Rectal smooth muscle tissue (tissue), 1 donor: ENCODE data around the gene MBL2.

Source experiments
- H3K27ac ChIP-seq: one replicate; pipeline ENCODE4 v1.7.0; 2013; ENCODE audit warnings: low read depth, low read length, inconsistent platforms
- H3K27me3 ChIP-seq: one replicate; pipeline ENCODE4 v1.7.0; 2013; ENCODE audit warnings: low read length; ENCODE audit not compliant: control insufficient read depth, insufficient read depth
- H3K36me3 ChIP-seq: one replicate; pipeline ENCODE4 v1.7.0; 2013; ENCODE audit warnings: low read length; ENCODE audit not compliant: control insufficient read depth, insufficient read depth
- H3K4me1 ChIP-seq: one replicate; pipeline ENCODE4 v1.7.0; 2013; ENCODE audit warnings: low read length; ENCODE audit not compliant: control insufficient read depth, insufficient read depth
- H3K4me3 ChIP-seq: one replicate; pipeline ENCODE4 v1.7.0; 2013; ENCODE audit warnings: low read length
- H3K9ac ChIP-seq: one replicate; pipeline ENCODE4 v1.7.0; 2013; ENCODE audit warnings: low read length

The MBL2 gene

GRCh38 chr10:52780391-52781155, 8.0 kb upstream of the MBL2 start:
- H3K4me1 ChIP-seq = no peaks in the 10 kb centered on the region
- no peak overlapping the region for H3K4me3 ChIP-seq
- no peaks in the 10 kb centered on the region for H3K36me3 ChIP-seq
- H3K9ac ChIP-seq = no peak overlapping the region
- H3K27ac ChIP-seq = no peak overlapping the region
- no peaks in the 10 kb centered on the region for H3K27me3 ChIP-seq

GRCh38 chr10:52779541-52780390, 7.2 kb upstream of the MBL2 start:
- Histone ChIP-seq H3K36me3 (no peaks in the 10 kb centered on the region), H3K27me3 (no peaks in the 10 kb centered on the region), H3K27ac (no peak overlapping the region), H3K4me3 (no peak overlapping the region), H3K4me1 (no peaks in the 10 kb centered on the region), H3K9ac (no peak overlapping the region)

- H3K4me3 ChIP-seq = no peak overlapping the region
- no peaks in the 10 kb centered on the region for H3K36me3 ChIP-seq
- H3K4me1 ChIP-seq = no peaks in the 10 kb centered on the region
- H3K27ac ChIP-seq = no peak overlapping the region
- H3K27me3 ChIP-seq = no peaks in the 10 kb centered on the region
- H3K9ac ChIP-seq = no peak overlapping the region
Measured at GRCh38 chr10:52778511-52779392, 6.2 kb upstream of the MBL2 start.

GRCh38 chr10:52777414-52777813, 4.8 kb upstream of the MBL2 start:
- no peak overlapping the region for H3K9ac ChIP-seq
- no peak overlapping the region for H3K4me3 ChIP-seq
- no peaks in the 10 kb centered on the region for H3K4me1 ChIP-seq
- H3K27ac ChIP-seq = no peak overlapping the region
- H3K27me3 ChIP-seq = no peaks in the 10 kb centered on the region
- no peaks in the 10 kb centered on the region for H3K36me3 ChIP-seq

GRCh38 chr10:52776471-52776903, 3.9 kb upstream of the MBL2 start:
- Histone ChIP-seq H3K27me3 (no peaks in the 10 kb centered on the region), H3K9ac (no peak overlapping the region), H3K4me1 (no peaks in the 10 kb centered on the region), H3K27ac (no peak overlapping the region), H3K4me3 (no peak overlapping the region), H3K36me3 (no peaks in the 10 kb centered on the region)

- H3K27ac ChIP-seq = no peak overlapping the region
Measured at GRCh38 chr10:52775132-52775647, 2.6 kb upstream of the MBL2 start.

GRCh38 chr10:52774600-52775106, 2.1 kb upstream of the MBL2 start:
- no peaks in the 10 kb centered on the region for H3K36me3 ChIP-seq
- no peak overlapping the region for H3K4me3 ChIP-seq
- H3K27ac ChIP-seq = no peak overlapping the region
- no peaks in the 10 kb centered on the region for H3K4me1 ChIP-seq
- H3K27me3 ChIP-seq = no peaks in the 10 kb centered on the region
- H3K9ac ChIP-seq = no peak overlapping the region

More at GRCh38 chr10:52775132-52775647, 2.6 kb upstream of the MBL2 start:
- Histone ChIP-seq H3K27me3 (no peaks in the 10 kb centered on the region), H3K9ac (no peak overlapping the region), H3K36me3 (no peaks in the 10 kb centered on the region), H3K4me3 (no peak overlapping the region), H3K4me1 (no peaks in the 10 kb centered on the region)

- Histone ChIP-seq H3K4me3 (no peak overlapping the region), H3K4me1 (no peaks in the 10 kb centered on the region), H3K36me3 (no peaks in the 10 kb centered on the region), H3K27ac (no peak overlapping the region), H3K9ac (no peak overlapping the region), H3K27me3 (no peaks in the 10 kb centered on the region)
Measured at GRCh38 chr10:52774182-52774581, 1.6 kb upstream of the MBL2 start.

GRCh38 chr10:52771534-52772445, 794 bp downstream of the MBL2 start:
- Histone ChIP-seq H3K27ac (no peak overlapping the region), H3K9ac (no peak overlapping the region), H3K36me3 (no peaks in the 10 kb centered on the region), H3K4me3 (no peak overlapping the region), H3K27me3 (no peaks in the 10 kb centered on the region), H3K4me1 (no peaks in the 10 kb centered on the region)

- Histone ChIP-seq H3K4me1 (no peaks in the 10 kb centered on the region), H3K9ac (no peak overlapping the region), H3K36me3 (no peaks in the 10 kb centered on the region), H3K4me3 (no peak overlapping the region), H3K27ac (no peak overlapping the region), H3K27me3 (no peaks in the 10 kb centered on the region)
Measured at GRCh38 chr10:52770904-52771303, 1.7 kb downstream of the MBL2 start.

GRCh38 chr10:52769966-52770365, 2.6 kb downstream of the MBL2 start:
- Histone ChIP-seq H3K9ac (no peak overlapping the region), H3K27ac (no peak overlapping the region), H3K36me3 (no peaks in the 10 kb centered on the region), H3K27me3 (no peaks in the 10 kb centered on the region), H3K4me3 (no peak overlapping the region), H3K4me1 (no peaks in the 10 kb centered on the region)
